A549 (cell line): ENCODE results near the gene CFAP65.

ENCODE experiments used
- CBX2 ChIP-seq: fragments of 200-600 bp; sonication (generic); IDR thresholded peaks from 2 replicates; pipeline ENCODE4 v1.6.1; 2016; ENCODE audit warnings: low read depth, mild to moderate bottlenecking, borderline replicate concordance
- GATA3 ChIP-seq: IDR thresholded peaks from 2 replicates; pipeline ENCODE4 v1.6.1; 2012; ENCODE audit warnings: borderline replicate concordance
- JUN ChIP-seq, 2 experiments: fragments of >200 bp; sonication (Bioruptor Twin); formaldehyde crosslinking; IDR thresholded peaks; 2 replicates in 1 of 2; 3 replicates in 1 of 2; pipeline ENCODE4 v1.6.1; 2016 to 2017
- PHF8 ChIP-seq: fragments of 200-600 bp; sonication (generic); IDR thresholded peaks from 2 replicates; pipeline ENCODE4 v1.6.1; 2016; ENCODE audit warnings: low read depth, mild to moderate bottlenecking, antibody characterized with exemption, moderate library complexity, borderline replicate concordance
- POLR2A ChIP-seq: IDR thresholded peaks from 2 replicates; pipeline ENCODE4 v1.6.1; 2012; ENCODE audit warnings: mild to moderate bottlenecking, low read length
- RFX5 ChIP-seq: fragments of 450-650 bp; IDR thresholded peaks from 2 replicates; pipeline ENCODE4 v1.7.1; 2014; ENCODE audit warnings: antibody characterized with exemption, mild to moderate bottlenecking, moderate library complexity
- RNF2 ChIP-seq: fragments of 200-600 bp; sonication (generic); IDR thresholded peaks from 2 replicates; pipeline ENCODE4 v1.6.1; 2016; ENCODE audit warnings: low read depth, mild to moderate bottlenecking, antibody characterized with exemption, moderate library complexity, borderline replicate concordance
- TF ChIP-seq, protein P1 (sequence below): fragments of 200-600 bp; sonication (generic); IDR thresholded peaks from 2 replicates; pipeline ENCODE4 v1.6.1; 2016; ENCODE audit warnings: antibody characterized with exemption, mild to moderate bottlenecking, moderate library complexity
- TF ChIP-seq, protein P2 (sequence below): fragments of >200 bp; sonication (Bioruptor Twin); formaldehyde crosslinking; IDR thresholded peaks from 3 replicates; pipeline ENCODE4 v1.5.1; 2016
- TF ChIP-seq, protein P3 (sequence below): fragments of 150-350 bp; IDR thresholded peaks from 2 replicates; pipeline ENCODE4 v1.6.1; 2014; ENCODE audit warnings: low read depth, mild to moderate bottlenecking, low read length

DNA sequence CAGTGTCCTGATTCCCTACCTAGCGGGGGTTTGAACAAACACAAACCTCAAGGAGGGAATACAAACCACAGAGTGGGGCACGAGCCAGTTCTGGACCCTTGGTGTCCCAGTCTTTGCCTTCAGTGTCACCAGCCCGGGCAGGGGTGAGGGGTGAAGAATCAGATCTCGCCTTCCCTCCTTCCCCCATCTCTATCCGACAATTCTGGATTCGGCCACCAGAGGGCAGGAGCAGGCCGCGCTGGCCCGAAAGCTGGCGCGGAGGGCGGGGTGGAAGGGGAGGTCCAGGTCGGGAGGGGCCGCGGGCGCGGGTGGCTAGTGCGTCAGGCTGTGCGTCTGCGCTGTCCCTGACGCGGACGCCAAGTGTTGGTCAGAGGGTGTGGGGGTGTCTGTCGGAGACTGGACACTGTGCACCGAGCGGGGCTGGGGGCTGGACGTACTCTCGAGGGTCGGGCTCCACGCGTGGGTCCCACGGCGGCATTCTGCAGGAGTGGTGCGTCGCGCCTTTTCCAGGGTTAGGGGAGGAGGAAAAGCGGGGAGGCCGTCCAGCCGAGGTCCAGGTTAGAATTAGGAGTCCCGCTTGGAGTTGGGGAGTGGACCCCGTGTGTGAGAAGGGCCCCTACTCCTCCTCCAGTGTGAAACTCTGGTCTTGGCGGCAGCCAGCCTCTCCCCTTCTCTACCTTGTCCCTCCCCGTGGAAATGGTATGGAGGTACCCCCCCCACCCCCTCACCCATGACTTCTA lies 45.2 kb downstream of the CFAP65 start:
- TF ChIP-seq RNF2 (no peak), RFX5 (no peak), JUN (IDR thresholded peaks at IDR 0.05) (0 out of 5 replicates have a peak, but pooled peaks of 1 of the 2 experiments have one; percentile 27), PHF8 (peak; percentile 61; the same call in 1 of the 2 replicates), GATA3 (no peak), POLR2A (peak; percentile 84), CBX2 (no peak)
- TF ChIP-seq, protein P1, sequence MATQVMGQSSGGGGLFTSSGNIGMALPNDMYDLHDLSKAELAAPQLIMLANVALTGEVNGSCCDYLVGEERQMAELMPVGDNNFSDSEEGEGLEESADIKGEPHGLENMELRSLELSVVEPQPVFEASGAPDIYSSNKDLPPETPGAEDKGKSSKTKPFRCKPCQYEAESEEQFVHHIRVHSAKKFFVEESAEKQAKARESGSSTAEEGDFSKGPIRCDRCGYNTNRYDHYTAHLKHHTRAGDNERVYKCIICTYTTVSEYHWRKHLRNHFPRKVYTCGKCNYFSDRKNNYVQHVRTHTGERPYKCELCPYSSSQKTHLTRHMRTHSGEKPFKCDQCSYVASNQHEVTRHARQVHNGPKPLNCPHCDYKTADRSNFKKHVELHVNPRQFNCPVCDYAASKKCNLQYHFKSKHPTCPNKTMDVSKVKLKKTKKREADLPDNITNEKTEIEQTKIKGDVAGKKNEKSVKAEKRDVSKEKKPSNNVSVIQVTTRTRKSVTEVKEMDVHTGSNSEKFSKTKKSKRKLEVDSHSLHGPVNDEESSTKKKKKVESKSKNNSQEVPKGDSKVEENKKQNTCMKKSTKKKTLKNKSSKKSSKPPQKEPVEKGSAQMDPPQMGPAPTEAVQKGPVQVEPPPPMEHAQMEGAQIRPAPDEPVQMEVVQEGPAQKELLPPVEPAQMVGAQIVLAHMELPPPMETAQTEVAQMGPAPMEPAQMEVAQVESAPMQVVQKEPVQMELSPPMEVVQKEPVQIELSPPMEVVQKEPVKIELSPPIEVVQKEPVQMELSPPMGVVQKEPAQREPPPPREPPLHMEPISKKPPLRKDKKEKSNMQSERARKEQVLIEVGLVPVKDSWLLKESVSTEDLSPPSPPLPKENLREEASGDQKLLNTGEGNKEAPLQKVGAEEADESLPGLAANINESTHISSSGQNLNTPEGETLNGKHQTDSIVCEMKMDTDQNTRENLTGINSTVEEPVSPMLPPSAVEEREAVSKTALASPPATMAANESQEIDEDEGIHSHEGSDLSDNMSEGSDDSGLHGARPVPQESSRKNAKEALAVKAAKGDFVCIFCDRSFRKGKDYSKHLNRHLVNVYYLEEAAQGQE = no peak
- TF ChIP-seq, protein P2, sequence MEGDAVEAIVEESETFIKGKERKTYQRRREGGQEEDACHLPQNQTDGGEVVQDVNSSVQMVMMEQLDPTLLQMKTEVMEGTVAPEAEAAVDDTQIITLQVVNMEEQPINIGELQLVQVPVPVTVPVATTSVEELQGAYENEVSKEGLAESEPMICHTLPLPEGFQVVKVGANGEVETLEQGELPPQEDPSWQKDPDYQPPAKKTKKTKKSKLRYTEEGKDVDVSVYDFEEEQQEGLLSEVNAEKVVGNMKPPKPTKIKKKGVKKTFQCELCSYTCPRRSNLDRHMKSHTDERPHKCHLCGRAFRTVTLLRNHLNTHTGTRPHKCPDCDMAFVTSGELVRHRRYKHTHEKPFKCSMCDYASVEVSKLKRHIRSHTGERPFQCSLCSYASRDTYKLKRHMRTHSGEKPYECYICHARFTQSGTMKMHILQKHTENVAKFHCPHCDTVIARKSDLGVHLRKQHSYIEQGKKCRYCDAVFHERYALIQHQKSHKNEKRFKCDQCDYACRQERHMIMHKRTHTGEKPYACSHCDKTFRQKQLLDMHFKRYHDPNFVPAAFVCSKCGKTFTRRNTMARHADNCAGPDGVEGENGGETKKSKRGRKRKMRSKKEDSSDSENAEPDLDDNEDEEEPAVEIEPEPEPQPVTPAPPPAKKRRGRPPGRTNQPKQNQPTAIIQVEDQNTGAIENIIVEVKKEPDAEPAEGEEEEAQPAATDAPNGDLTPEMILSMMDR = peak; percentile 87
- TF ChIP-seq, protein P3, sequence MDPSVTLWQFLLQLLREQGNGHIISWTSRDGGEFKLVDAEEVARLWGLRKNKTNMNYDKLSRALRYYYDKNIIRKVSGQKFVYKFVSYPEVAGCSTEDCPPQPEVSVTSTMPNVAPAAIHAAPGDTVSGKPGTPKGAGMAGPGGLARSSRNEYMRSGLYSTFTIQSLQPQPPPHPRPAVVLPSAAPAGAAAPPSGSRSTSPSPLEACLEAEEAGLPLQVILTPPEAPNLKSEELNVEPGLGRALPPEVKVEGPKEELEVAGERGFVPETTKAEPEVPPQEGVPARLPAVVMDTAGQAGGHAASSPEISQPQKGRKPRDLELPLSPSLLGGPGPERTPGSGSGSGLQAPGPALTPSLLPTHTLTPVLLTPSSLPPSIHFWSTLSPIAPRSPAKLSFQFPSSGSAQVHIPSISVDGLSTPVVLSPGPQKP = no peak
